Left lung (tissue), 10 donors: ENCODE data around the gene NRXN2. TPM values are rescaled to one million over a fixed set of nuclear protein-coding genes. Genes with fewer than 3 reads are reported as not detected.

Experiments used
- ATAC-seq: fragments of 200-7000 bp; cut with Tn5 transposase; one replicate; pipeline ENCODE4 v1.9.1; 2020; ENCODE audit warnings: moderate library complexity
- DNase-seq, 4 donors: peaks; one replicate each; pipeline ENCODE4 v3.0.0-alpha.2; 2013 to 2020
- H3K27ac ChIP-seq, 2 donors: fragments of 200-600 bp; sonication (generic) in 1 of 2; one replicate each; pipeline versions ENCODE4 v1.5.0 to v1.8.0; 2020 to 2021
- H3K27me3 ChIP-seq, 2 donors: fragments of 200-600 bp; sonication (generic) in 1 of 2; one replicate each; pipeline versions ENCODE4 v1.5.0 to v1.8.0; 2020 to 2021
- H3K36me3 ChIP-seq, 2 donors: fragments of 200-600 bp; sonication (generic) in 1 of 2; one replicate each; pipeline versions ENCODE4 v1.5.0 to v1.8.0; 2020 to 2021
- H3K4me1 ChIP-seq, 2 donors: fragments of 200-600 bp; one replicate each; pipeline ENCODE4 v1.8.0; 2021
- H3K4me3 ChIP-seq, 2 donors: fragments of 200-600 bp; sonication (generic) in 1 of 2; one replicate each; pipeline versions ENCODE4 v1.5.0 to v1.8.0; 2020 to 2021; ENCODE audit warnings: mild to moderate bottlenecking in 1 of 2
- H3K9me3 ChIP-seq, 2 donors: fragments of 200-600 bp; sonication (generic) in 1 of 2; one replicate each; pipeline versions ENCODE4 v1.5.0 to v1.8.0; 2020 to 2021
- intact Hi-C, 2 donors: fragments of 100-400 bp; cut with DNase I; formaldehyde crosslinking; loops; one replicate each; pipeline versions ENCODE4 v1.11.2 to v1.14.2; 2022
- polyA plus RNA-seq, 6 donors: library from polyadenylated mRNA; unstranded; fragments of 120-200 nt; gene quantifications; one replicate each; pipeline ENCODE4 v1.2.1, GENCODE V29; 2013; ENCODE audit not compliant: insufficient read length in 6 of 6
- total RNA-seq, 2 donors: library from RNA; stranded (reverse); fragmentation: NEBNext Ultra II Directional; extraction: Animal tissue kit (Norgen Biotek cat#: 25700); gene quantifications; one replicate each; pipeline ENCODE4 v1.2.1, GENCODE V29; 2021
- TF ChIP-seq, protein P1 (sequence below), 2 donors: fragments of 200-600 bp; sonication (generic) in 1 of 2; IDR thresholded peaks; one replicate each; pipeline versions ENCODE4 v1.5.0 to v1.8.0; 2021; ENCODE audit warnings: antibody characterized with exemption in 2 of 2
- donor health status: DM: no; HTN: yes; CAD: no.
- donor health status: DM: no; HTN: no; CAD: no.

NRXN2 gene
- total and polyA plus RNA-seq, 8 donors: 3.5 to 15.0 (median 10.4) TPM

DNA sequence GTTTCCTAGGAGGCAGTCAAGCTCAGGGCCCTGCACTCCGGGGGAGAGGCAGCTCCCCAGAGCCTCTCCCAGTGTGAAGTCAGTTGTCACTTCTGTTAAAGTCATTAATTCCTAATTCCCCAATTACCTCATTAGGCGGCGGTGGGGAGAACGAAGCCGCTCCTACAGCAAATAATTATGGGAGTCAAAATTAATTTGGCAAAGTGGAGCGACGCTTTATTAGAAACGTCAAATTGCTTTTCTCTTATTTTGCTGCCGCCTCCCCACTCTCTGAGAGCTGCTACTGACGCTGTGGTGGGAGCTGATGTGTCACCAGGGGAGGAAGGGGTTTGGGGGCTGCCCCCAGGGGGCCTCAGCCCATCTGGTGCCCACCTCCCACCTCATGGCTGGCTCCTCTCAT, 90.3 kb downstream of the NRXN2 start:
- intact Hi-C loops: no loop called here
- peaks cover 0 to 54% of the 10 kb centered on the region in 2 donors for H3K27me3 ChIP-seq
- TF ChIP-seq, protein P1, sequence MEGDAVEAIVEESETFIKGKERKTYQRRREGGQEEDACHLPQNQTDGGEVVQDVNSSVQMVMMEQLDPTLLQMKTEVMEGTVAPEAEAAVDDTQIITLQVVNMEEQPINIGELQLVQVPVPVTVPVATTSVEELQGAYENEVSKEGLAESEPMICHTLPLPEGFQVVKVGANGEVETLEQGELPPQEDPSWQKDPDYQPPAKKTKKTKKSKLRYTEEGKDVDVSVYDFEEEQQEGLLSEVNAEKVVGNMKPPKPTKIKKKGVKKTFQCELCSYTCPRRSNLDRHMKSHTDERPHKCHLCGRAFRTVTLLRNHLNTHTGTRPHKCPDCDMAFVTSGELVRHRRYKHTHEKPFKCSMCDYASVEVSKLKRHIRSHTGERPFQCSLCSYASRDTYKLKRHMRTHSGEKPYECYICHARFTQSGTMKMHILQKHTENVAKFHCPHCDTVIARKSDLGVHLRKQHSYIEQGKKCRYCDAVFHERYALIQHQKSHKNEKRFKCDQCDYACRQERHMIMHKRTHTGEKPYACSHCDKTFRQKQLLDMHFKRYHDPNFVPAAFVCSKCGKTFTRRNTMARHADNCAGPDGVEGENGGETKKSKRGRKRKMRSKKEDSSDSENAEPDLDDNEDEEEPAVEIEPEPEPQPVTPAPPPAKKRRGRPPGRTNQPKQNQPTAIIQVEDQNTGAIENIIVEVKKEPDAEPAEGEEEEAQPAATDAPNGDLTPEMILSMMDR (IDR thresholded peaks at IDR 0.05): no peak
- no peak overlapping the region for H3K4me3 ChIP-seq
- no peaks in the 10 kb centered on the region for H3K4me1 ChIP-seq
- no peaks in the 10 kb centered on the region for H3K9me3 ChIP-seq
- ATAC-seq (no peak), DNase-seq (no peak)
- no peaks in the 10 kb centered on the region for H3K36me3 ChIP-seq
- no peak overlapping the region for H3K27ac ChIP-seq

GRCh38 chr11:64632237-64632636, 90.8 kb downstream of the NRXN2 start:
- no peak for ATAC-seq
- Histone ChIP-seq H3K4me1 (no peaks in the 10 kb centered on the region), H3K27ac (no peak overlapping the region), H3K4me3 (no peak overlapping the region), H3K27me3 (peaks cover 0 to 50% of the 10 kb centered on the region in 2 donors), H3K36me3 (no peaks in the 10 kb centered on the region), H3K9me3 (no peaks in the 10 kb centered on the region)
- intact Hi-C loops: no loop called here
- TF ChIP-seq, protein P1 (IDR thresholded peaks at IDR 0.05): no peak
- no peak for DNase-seq

DNA sequence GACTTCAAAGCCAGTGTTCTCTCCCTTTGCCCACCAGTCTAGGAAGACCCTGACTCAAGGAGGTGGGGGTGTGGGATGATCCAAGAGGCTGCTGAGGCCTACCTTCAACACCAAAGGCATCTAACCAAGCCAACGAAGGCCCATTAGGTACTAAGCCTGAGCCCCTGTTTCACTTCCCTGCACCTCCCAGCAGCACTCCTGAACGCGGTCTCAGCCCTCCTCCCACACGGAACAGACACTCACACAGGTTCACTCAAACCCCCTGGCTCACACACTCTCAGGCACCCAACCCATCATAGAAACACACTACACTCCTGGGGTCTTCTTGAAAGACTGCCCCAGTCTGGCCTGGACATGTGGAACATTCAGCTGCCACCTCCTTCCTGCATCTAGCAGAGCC, 91.3 kb downstream of the NRXN2 start:
- TF ChIP-seq, protein P1 (IDR thresholded peaks at IDR 0.05): no peak
- peaks cover 0 to 44% of the 10 kb centered on the region in 2 donors for H3K27me3 ChIP-seq
- H3K4me3 ChIP-seq: no peak overlapping the region
- no peak for DNase-seq
- no peaks in the 10 kb centered on the region for H3K9me3 ChIP-seq
- H3K4me1 ChIP-seq: no peaks in the 10 kb centered on the region
- ATAC-seq: no peak
- no peaks in the 10 kb centered on the region for H3K36me3 ChIP-seq
- no peak overlapping the region for H3K27ac ChIP-seq
- intact Hi-C loops: no loop called here

- intact Hi-C loops: no loop called here
- DNase-seq (no peak), ATAC-seq (peak; percentile 49)
- peaks cover 0 to 6% of the 10 kb centered on the region in 2 donors for H3K4me1 ChIP-seq
- H3K4me3 ChIP-seq: no peak overlapping the region
- H3K36me3 ChIP-seq: no peaks in the 10 kb centered on the region
- H3K27me3 ChIP-seq: peaks cover 0 to 30% of the 10 kb centered on the region in 2 donors
- TF ChIP-seq, protein P1 (IDR thresholded peaks at IDR 0.05): no peak
- H3K27ac ChIP-seq: no peak overlapping the region
- H3K9me3 ChIP-seq: no peaks in the 10 kb centered on the region
Measured at GRCh38 chr11:64629796-64630562, 93.0 kb downstream of the NRXN2 start.

- Histone ChIP-seq H3K27ac (no peak overlapping the region), H3K36me3 (no peaks in the 10 kb centered on the region), H3K27me3 (peaks cover 0 to 28% of the 10 kb centered on the region in 2 donors), H3K4me3 (no peak overlapping the region), H3K4me1 (peaks cover 0 to 11% of the 10 kb centered on the region in 2 donors), H3K9me3 (no peaks in the 10 kb centered on the region)
- no peak for DNase-seq
- intact Hi-C loops: no loop called here
- no peak for ATAC-seq
- TF ChIP-seq, protein P1 (IDR thresholded peaks at IDR 0.05): no peak
Measured at GRCh38 chr11:64629103-64629502, 93.9 kb downstream of the NRXN2 start.
